Measurements from ENCODE around the gene CHKB.
A peak's percentile ranks its signal among the peaks of the same experiment; 100 is the strongest.

Gene CHKB

DNA sequence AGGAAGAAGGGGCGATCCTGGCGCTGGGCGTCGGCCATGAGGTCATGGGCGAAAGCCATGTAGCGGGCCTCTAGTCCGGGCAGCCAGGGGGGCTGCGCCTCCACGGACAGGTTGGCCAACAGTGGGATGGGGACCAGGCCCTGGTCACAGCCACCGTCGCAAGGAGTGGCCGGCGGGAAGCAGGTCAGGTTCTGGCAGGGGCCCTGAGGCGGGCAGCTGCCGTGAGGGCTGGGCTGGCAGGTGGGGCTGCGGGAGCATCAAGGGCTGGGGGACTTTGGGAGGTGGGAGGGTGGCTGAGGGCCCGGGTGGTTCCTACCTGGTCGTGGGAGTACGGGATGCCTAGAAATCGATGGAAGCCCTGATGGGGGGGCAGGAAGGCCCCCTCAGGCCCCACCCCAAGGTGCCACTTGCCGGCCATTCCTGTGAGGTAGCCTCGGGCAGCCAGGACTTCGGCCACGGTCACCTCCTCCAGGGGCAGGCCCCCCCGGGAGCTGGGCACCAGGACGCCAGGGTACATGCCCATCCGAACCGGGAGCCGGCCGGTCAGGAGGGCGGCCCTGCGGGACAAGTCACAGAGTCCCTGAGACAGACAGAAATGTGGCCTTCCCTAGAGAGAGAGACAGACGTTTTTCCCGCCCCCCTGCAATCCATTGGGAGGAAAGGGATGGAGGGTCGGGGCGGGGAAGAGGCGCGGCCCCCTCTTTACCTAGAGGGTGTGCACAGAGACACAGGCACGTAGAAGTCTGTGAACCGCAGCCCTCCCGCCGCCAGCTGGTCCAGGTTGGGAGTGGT, 44.4 kb upstream of the CHKB start:
- no peak for DNase-seq

DNA sequence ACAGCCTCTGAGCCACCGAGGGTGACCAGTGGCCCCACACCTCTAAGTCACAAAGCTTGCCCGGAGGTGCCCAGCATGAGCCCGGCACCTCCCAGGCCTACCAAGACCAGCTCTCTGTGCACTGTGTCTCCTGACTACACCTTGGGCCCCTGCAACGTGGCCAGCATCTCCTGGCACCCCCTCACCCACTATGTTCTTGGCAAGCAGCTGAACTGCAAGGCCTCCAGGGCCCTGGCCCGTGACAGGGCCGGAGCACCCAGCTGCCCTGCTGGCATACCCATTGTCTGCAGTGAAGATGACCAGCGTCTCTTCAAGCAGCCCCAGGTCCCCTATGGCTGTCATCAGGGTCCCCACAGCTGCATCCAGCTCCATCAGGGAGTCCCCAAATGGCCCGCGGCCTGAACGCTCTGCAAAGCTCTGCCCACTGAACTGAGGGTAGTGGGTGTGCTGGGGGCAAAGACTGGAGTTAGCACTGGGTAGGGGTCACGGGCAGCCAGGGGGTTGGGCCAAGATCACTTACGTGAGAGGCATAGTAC, 43.7 kb upstream of the CHKB start:
- H3K36me3 Mint-ChIP-seq (ENCODE audit: low read depth), result no peaks in the 10 kb centered on the region
- TF ChIP-seq, protein P1, sequence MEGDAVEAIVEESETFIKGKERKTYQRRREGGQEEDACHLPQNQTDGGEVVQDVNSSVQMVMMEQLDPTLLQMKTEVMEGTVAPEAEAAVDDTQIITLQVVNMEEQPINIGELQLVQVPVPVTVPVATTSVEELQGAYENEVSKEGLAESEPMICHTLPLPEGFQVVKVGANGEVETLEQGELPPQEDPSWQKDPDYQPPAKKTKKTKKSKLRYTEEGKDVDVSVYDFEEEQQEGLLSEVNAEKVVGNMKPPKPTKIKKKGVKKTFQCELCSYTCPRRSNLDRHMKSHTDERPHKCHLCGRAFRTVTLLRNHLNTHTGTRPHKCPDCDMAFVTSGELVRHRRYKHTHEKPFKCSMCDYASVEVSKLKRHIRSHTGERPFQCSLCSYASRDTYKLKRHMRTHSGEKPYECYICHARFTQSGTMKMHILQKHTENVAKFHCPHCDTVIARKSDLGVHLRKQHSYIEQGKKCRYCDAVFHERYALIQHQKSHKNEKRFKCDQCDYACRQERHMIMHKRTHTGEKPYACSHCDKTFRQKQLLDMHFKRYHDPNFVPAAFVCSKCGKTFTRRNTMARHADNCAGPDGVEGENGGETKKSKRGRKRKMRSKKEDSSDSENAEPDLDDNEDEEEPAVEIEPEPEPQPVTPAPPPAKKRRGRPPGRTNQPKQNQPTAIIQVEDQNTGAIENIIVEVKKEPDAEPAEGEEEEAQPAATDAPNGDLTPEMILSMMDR (IDR thresholded peaks at IDR 0.05), result peak; percentile 12
- H3K4me1 Mint-ChIP-seq, result peaks cover 56% of the 10 kb centered on the region
- peak overlapping the region; percentile 63 for H3K4me3 Mint-ChIP-seq
- no peaks in the 10 kb centered on the region for H3K9me3 Mint-ChIP-seq
- H3K27me3 Mint-ChIP-seq (ENCODE audit: low read depth, poor library complexity), result no peaks in the 10 kb centered on the region
- no peak overlapping the region for H3K27ac Mint-ChIP-seq
- DNase-seq, result no peak

More for the DNA sequence above, 44.4 kb upstream of the CHKB start:
- peaks cover 56% of the 10 kb centered on the region for H3K4me1 Mint-ChIP-seq
- peak overlapping the region; percentile 80 for H3K4me3 Mint-ChIP-seq
- H3K27ac Mint-ChIP-seq, result no peak overlapping the region
- H3K36me3 Mint-ChIP-seq (ENCODE audit: low read depth), result no peaks in the 10 kb centered on the region
- H3K27me3 Mint-ChIP-seq (ENCODE audit: low read depth, poor library complexity), result no peaks in the 10 kb centered on the region
- H3K9me3 Mint-ChIP-seq, result no peaks in the 10 kb centered on the region
- TF ChIP-seq, protein P1 (IDR thresholded peaks at IDR 0.05), result no peak

DNA sequence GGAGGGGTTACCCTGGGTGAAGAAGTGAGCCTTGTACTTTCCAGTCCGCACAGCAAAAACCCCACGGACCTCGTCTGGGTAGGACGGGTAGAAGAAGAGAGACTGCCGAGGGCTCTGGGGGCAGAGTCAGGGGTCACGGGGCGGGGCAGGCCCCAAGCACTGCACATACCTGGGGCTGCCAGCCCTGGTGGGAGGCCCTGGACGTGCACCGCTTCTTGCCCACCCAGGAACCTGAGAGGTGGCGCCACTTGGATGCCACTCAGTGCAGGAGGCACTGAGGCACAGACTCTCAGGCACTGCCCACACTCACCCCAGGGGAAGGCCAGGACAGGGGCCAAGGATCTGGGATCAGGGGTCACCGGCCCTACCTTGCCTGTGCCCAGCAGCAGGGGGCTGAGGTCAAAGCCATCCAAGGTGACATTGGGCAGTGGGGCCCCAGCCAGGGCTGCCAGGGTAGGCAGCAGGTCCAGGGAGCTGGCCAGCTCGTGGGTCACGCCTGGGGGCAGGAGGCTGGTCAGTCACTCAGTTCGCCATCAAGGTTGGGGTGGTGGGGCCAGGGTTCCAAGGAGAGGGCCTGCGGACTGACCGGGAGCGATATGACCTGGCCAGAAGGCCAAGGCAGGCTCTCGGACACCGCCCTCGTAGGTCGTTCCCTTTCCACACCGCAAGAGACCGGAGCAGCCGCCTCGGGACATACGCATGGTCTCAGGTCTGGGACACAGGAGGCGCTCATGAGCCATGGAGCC, 43.1 kb upstream of the CHKB start:
- H3K27me3 Mint-ChIP-seq (ENCODE audit: low read depth, poor library complexity), result no peaks in the 10 kb centered on the region
- DNase-seq, result no peak
- no peaks in the 10 kb centered on the region for H3K9me3 Mint-ChIP-seq
- H3K4me1 Mint-ChIP-seq, result peaks cover 59% of the 10 kb centered on the region
- no peaks in the 10 kb centered on the region for H3K36me3 Mint-ChIP-seq (ENCODE audit: low read depth)
- TF ChIP-seq, protein P1 (IDR thresholded peaks at IDR 0.05), result no peak
- H3K27ac Mint-ChIP-seq, result no peak overlapping the region
- no peak overlapping the region for H3K4me3 Mint-ChIP-seq

DNA sequence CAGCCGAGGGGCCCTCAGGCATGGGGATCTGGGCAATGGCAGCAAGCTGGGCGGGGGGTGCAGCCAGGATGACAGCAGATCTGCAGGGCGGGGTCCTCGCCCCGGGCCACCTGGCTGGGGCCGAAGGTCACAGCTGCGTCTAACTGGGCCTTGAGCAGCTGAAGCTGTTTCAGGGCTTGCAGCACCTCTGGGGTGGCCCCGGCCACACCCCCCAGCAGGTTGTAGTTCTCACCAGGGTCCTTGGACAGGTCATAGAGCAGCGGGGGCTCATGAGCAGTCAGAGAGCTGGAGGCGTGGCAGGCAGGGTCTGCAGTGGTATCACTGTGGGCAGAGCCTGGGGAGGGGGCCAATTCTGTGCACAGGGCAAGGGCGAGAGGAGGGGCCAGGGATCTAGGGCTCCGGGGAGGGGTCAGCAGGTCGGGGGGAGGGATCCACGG, 42.5 kb upstream of the CHKB start:
- Mint-ChIP-seq H3K9me3 (no peaks in the 10 kb centered on the region), H3K4me1 (peaks cover 58% of the 10 kb centered on the region), H3K27me3 (ENCODE audit: low read depth, poor library complexity) (no peaks in the 10 kb centered on the region), H3K36me3 (ENCODE audit: low read depth) (no peaks in the 10 kb centered on the region), H3K27ac (no peak overlapping the region), H3K4me3 (no peak overlapping the region)
- TF ChIP-seq, protein P1 (IDR thresholded peaks at IDR 0.05), result no peak
- DNase-seq, result no peak

DNA sequence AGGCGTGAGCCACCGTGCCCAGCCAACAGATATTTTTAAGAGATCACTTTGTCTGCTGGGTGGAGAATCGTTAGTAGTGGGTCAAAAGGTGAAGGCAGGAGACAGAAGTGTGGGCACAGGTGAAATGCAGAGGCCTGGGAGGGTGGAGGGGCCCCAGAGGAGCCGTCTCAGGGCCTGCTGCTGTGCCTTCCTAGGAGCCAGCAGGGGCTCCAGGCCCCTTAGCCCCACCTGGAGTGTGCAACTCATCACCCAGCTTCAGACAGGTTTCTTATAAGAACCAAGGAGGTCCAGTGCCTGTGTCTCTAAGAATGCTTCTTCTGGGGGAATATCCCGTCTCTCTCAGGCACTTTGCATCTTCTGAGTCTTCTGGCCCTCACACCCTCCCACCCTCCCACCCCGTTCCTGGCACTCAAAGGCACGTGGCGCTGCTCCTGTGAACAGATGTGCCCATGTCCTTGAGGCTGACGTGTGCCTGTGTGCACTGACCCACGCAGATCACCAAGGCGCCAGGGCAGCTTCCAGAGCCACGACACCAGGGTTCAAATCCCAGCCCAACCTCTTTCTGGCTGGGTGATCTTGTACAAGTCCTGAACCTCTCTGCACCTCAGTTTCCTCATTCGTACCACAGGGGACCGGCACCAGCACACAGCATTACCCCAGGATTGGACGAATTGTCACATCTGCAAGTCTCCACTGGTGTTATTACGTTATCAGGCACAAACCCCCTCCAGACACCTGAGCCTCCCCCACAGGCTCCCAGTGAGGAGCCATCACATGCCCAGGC, 41.9 kb upstream of the CHKB start:
- Mint-ChIP-seq H3K4me3 (no peak overlapping the region), H3K27me3 (ENCODE audit: low read depth, poor library complexity) (no peaks in the 10 kb centered on the region), H3K36me3 (ENCODE audit: low read depth) (no peaks in the 10 kb centered on the region), H3K27ac (no peak overlapping the region), H3K4me1 (peaks cover 57% of the 10 kb centered on the region), H3K9me3 (no peaks in the 10 kb centered on the region)
- TF ChIP-seq, protein P1 (IDR thresholded peaks at IDR 0.05), result no peak
- no peak for DNase-seq

All from nephron progenitor cell (in vitro differentiated cells).